GM18526 (cell line): Measurements from ENCODE around the gene SUDS3.

ENCODE experiments used
- POLR2A ChIP-seq: IDR thresholded peaks from 3 replicates; pipeline ENCODE4 v1.6.1; 2011; ENCODE audit not compliant: insufficient read length; ENCODE audit errors: extremely low read depth

The SUDS3 gene

DNA sequence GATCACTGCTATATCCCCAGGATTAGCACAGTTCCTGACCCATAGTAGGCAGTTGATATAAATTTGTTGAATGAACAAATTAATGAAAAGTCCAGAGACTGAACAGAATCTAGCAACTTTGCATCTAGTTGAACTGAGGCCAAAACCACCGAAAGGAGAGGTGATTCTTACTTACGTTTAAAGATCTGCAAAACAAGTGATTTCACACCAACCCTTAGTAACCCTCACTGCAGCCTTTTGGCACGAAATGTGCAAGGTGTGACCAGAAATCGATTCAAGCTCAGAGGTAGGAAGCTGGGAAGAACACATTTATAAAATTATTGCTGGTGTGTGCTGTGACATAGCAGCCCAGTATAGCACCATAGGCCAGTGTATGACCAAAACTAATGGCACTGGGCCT, 70.8 kb downstream of the SUDS3 start:
- TF ChIP-seq POLR2A = no peak

DNA sequence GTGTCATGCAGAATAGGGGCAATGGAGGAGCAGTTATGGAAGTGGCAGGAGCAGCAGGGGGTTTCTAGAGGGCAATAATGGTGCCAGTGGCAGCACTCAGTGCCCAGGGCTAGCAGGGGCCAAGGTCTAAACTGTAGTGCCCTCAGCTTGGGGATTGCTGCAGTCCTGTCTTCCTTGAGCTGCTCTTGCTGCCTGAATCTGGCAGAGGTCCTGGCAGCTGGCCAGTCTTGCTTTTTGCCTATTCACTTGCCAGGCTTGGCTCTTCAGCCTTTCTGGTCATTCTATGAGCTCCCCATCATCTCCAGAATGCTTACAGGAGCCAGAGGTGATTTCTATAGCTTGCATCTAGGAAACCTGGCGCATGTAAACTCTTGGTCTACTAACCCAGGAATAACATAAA, 72.0 kb downstream of the SUDS3 start:
- no peak for TF ChIP-seq POLR2A

DNA sequence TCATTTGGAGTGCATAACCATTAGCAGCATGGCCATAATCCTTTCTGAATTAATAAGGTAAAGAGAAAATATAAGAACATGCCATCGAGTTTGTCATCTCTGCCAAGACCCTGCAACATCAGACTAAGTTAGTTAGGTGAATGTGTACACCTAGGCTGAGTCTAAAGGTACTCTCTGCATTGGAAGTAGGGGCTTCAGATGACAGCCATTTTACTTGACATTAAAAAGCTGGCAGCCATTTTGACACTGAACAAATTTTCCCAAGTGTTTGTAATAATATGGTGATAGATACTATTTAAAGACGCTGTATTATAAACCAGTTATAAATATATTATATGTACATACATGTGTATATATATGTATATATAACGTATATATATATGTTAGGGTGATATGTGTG, 79.0 kb downstream of the SUDS3 start:
- TF ChIP-seq POLR2A = no peak

DNA sequence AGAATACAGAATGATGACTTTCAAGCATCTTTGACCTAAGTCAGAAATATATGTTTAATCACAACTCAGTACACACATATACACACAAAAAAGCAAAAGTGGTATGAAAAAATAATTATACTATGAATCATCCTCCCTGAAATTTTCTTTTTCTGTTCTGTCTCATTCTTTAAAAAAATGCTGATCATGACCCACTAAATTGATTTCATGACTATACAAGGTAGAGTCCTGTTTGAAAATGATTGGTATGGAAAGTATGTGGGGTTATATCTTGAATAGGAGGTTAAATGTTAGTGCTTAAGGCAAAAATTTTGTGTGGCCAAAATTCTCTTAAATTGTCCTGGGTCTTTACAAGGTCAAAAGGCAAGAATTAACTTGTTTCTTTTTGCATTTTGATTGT, 80.4 kb downstream of the SUDS3 start:
- TF ChIP-seq POLR2A = no peak

DNA sequence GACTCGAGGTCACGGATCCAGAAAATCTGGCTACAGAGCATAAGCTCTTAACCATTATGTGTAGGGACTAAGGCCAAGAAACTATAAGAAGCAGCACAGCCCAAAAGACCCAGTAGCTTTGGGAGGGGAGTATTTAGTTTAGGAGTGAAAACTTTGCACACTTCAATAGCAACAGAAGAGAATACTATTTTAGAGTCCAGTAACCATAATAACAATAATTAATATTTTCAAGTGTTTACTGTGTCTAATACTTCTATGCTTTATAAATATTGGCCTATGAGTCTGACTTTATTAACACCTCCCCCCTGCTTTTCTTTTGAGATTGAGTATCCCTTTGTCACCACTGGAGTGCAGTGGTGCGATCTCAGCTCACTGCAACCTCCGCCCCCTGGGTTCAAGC, 82.8 kb downstream of the SUDS3 start:
- no peak for TF ChIP-seq POLR2A

- no peak for TF ChIP-seq POLR2A
Observed at GRCh38 chr12:118463677-118464076, 87.3 kb downstream of the SUDS3 start.

DNA sequence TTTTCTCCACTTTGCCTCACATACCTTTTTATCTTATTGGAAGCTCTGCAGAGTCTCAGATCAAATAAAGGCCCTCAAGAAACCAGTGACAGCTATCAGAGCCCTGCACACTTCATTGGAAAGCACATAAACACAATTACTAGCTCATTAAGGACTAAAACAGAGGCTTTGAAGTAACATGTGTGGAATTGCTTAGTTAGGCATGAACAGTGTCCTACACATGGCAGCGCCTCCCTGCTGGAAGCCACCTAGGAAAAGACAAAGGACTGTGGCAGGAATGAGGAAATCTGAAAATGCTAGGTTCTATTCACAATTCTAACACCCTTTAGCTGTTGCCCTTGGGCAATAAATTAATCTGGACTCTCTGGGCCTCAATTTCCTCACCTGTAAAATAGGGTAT, 89.4 kb downstream of the SUDS3 start:
- no peak for TF ChIP-seq POLR2A
